ELR (cell line): ENCODE data around the gene MACROD2.

Source experiments
- DNase-seq: peaks from one replicate; pipeline ENCODE4 v3.0.0-alpha.2; 2015; ENCODE audit warnings: low read depth

Gene MACROD2

DNA sequence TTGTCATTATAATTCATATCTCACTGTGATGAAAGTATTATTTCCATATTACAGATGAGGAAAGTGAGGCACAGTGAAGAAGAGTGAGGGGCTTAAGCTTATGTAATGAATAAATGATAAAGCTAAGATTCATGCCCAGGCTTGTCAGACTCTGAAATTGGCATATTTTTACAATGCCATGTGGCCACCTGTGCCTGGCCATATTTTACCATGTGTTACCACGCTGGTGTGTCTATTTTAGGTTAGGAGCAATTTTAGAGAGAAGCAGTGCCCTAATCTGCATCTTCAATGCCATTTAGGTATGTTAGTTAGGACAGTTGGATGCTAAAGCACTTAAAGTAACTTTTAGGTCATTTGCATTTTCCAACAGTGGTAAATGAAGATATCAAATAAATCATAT is 530.1 kb downstream of the MACROD2 start:
- no peak for DNase-seq

DNA sequence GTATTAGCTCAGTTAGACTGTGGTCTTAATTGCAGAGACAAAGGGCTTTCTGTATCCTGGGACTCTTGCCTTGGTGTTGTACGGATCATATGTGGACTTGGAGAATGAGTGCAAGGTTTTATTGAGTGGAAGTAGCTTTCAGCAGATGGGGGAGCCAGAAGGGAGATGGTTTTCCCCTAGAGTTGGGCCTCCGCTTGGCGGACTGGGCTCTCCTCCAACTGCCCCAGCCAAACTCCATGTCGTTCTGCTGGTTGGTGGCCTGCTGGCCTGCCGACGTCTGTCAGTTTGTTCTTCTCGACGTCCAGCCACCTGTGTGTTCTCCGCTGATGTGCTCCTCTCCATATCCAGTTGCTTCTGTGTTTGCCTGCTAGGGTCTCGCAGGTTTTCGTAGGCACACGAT is 531.6 kb downstream of the MACROD2 start:
- DNase-seq: no peak

DNA sequence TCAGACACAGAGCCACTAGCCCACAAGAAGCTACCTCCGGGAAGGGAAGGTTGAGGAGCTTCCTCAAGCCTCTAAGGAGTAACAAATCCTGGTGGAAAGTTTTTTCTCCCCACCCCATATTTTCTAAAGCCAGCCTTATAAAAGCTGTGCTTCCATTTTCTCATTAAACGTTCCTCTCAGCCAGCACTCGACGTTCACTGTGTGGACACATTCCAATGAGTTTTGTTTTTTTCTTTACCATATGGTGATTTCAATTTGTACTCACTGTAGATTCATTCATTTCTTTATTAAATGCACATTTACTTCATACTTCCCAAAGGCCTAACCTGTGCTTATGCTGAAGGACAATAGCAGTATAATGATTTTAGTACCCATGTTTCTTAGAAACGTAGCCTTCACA is 536.5 kb downstream of the MACROD2 start:
- DNase-seq: no peak

GRCh38 chr20:14536738-14537137 is 541.4 kb downstream of the MACROD2 start:
- no peak for DNase-seq

- DNase-seq: no peak
Measured at GRCh38 chr20:14538433-14538832, 543.1 kb downstream of the MACROD2 start.

GRCh38 chr20:14543040-14543439 is 547.7 kb downstream of the MACROD2 start:
- peak; percentile 0 for DNase-seq

DNA sequence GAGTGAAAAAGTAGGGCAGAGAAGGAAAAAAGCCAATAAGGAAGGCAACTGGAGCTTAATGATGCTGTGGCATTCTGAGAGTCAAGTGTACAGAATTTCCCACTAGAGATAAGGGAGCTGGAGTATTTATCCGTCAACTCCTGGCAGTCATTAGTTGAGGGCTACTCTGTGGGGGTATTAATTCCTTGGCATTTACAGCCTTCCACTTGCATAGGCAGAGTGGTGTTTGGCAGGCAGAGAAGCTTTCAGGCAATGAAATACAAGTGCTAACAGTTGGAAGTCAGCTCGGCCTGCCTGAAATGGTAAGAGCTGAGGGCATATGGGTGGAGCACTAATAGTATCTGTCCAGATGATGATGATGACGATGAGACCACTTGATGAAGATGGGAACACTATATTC is 549.4 kb downstream of the MACROD2 start:
- DNase-seq: no peak

DNA sequence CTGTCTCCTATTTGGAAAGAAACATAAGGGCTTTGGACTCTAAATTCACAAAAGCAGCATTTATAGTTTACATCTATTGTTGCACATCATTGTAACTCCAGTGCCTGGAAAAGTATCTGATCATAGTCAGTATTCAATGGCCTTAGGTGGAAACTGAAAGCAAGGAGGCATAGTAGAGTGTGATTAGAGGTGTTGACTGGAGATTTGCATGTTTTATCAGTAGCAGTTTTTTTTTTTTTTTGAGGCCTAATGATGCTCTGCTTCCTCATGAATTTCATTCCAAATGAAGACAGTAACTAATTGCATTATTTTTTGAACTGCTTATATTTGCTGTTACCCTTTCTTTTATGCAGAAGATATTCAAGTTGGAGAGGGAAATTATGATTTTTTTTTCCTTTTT is 555.3 kb downstream of the MACROD2 start:
- no peak for DNase-seq

DNA sequence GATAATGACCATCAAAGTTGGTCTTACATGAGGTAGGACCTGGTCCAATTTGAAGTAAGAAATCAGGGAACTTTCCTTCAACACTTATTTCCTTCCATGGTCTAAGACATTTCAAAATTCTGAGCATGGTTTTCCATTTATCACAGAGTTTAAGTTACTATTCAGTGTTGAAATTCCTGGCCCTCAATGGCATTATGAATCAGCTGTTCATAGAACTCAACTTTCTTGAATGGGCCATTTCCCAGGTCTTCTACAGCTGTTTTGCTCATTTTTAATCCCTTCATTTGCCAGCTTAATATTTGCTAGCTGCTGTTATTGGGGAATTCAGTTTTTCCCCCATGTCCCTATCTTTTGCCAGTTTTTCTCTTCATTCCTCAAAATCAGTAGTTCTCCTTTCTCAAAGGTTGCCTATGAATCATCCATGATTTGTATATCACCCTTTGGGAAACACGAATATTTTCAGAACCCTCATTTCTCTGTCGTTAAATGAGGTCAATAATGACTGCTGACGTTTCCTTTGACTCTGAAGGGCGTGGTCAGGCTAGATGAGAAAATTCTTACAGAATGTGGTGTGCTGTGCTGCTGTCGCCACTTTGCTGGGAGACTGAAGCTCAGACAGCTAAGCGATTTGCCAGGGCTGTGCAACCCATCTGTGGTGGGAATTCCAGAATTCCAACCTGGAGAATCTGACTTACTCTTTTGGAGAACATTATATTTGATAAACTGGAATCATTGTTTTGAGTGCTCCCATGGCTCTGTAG is 558.6 kb downstream of the MACROD2 start:
- DNase-seq: no peak

GRCh38 chr20:14555676-14556075 is 560.4 kb downstream of the MACROD2 start:
- no peak for DNase-seq

DNA sequence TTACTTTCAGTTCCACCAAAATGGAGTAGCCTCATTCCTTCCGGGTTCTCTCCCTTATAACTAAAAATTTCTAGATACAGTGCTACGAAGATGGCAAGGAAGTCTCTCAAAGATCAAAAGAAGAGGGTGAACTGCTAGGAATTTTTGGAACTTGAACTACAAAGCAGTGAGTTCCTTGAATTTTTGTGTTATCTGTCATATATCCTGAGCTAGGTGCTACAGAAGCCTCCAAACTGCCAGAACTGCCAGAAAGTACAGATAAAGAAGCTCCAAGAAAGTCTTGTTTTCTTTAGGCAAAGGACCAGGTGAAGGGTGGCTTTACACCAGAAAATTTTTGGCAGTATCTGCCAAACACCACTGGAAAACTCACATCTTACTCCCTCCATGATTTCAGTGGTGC is 560.9 kb downstream of the MACROD2 start:
- DNase-seq: no peak

- DNase-seq: no peak
Measured at GRCh38 chr20:14559612-14560011, 564.3 kb downstream of the MACROD2 start.

- no peak for DNase-seq
Measured at GRCh38 chr20:14561741-14562221, 566.5 kb downstream of the MACROD2 start.

DNA sequence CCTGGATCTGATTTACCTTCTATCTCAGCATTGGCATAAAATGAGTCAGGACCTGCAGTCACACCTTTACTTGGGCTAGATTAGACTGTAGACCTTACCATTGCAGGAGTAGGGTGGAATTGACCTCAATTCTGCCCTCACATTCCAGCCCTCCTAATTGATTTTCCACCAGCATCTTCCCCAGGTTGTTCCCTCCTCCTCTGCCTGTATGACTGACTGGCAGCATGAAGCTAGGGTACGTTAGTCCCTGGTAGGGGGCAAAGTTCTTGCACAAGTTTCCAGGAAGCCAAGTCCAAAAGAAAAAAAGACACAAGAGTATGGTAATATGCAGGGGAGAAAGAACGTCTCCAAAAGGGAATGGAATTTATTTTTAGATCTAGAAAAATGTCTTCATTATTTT is 567.7 kb downstream of the MACROD2 start:
- DNase-seq: no peak

DNA sequence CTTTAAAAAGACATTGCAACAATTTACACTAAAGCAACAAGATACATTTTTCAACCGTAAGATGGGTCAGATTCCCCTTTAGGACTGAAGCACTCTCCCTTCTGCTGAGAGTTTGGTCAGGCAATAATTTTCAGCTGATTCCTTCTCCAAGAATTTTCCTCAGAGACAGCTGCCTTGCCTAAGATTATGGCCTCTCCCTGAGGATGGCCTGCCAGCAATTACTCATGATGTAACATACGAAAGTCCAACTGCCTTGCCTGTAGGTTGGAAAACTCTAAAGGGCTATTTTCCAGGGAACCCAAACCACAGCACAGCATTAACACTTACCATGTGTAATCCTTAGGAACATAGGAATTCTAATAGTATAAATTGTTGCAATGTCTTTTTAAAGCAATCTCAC is 571.2 kb downstream of the MACROD2 start:
- DNase-seq: no peak

DNA sequence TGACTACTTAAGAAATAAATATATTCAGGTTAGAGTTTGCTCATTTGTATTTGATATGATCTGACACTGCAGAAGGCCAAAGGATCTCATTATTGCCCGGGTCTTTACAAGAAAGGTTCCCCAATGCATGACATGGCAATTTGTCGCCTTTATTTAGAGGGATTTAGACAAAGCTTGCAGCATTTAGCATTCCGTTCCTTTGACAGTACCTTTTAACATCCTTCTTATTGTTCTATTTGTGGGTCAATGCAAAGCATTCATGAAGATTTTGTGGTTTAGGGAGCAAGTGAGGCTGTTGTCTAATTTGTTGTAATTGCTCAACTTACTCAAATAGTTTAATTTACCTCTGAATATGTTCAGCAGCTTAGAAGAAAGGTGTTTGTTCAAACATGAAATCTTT is 572.9 kb downstream of the MACROD2 start:
- DNase-seq: no peak

GRCh38 chr20:14568701-14569100 is 573.4 kb downstream of the MACROD2 start:
- DNase-seq: no peak

GRCh38 chr20:14569641-14570040 is 574.3 kb downstream of the MACROD2 start:
- DNase-seq: no peak

DNA sequence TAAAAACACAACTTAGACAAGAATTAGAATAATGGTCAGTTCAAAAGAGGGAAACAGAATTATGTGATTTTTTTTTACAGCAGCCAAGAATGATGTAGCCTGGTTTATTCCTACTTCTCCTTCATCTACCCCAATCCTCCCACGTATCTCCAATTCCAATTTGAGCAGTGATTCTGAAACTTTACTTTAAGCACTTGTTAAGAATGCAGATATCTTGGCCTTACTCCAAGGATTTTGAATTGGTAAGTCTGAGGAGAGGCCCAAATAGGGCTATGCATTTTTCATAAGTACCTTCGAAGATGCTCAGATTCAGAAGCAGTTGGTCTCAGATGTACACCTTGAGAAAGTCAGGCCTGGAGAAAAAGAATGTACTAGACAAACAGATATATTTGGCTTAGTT is 575.5 kb downstream of the MACROD2 start:
- no peak for DNase-seq

DNA sequence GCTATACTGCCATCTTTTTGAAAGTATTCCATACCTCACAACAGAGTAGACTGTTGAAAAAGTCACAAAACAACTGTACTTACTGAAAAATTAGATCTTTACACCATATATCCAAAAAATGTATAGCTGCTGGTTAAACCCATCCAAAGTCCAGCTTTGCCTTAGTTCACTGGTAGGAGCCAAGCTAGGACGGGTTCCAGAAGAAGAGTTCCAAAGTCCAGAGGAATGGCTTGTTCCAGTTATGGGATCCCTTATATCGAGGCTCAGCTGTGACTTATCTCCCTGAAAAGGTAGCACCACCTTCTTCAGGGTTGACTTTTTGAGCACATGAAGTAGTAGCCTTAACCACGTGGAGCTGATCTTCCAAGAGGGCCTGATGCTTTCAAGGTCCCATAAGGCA is 578.4 kb downstream of the MACROD2 start:
- no peak for DNase-seq

GRCh38 chr20:14576196-14576877 is 581.0 kb downstream of the MACROD2 start:
- no peak for DNase-seq

DNA sequence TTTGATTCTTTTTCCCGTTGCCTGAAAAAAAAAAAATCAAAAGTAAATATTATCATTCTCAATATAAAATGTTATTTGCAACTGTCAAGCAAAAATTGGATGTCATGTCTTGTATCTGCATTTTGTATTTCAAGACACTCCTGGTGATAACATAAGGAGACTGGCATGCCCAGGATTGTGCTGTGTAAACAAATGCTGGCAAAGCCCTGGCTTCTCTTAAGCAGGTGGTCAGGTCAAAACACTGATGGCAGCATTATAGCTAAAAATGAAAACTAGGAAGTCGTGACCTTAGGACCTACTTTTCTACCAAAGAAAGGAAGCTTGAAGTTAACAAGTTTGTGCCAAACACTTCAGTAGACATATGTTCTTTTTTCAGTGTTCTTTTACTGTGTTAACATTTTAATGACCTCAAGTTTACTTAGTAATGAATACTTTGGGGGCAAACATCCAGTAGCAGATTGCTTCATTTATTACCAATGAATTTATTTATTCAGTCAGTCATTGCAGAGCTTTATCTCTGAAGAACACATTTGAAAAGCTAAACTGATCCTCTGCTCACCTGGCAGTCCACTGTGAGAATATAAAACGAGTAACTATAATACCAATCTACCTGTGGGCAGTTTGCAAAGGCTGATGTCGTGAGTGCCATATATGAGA is 585.2 kb downstream of the MACROD2 start:
- DNase-seq: no peak

DNA sequence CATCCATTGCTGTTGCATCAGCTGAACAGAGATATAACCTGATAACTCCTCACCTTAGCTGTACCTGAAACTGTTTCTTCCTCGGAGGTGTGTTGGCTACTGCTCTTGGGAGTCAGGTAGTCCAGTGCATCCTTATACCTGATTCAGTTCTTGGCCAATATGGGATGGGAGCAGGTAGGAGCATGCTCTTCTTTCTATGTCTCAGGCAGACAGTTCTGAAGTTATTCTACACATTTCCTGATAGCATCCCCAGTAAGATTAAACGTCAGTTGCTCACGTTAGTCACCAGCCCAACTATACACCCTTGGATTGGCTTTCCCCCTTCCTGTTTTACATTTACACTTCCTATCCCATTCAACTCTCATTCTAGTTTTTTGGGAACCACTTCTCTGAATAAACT is 586.4 kb downstream of the MACROD2 start:
- DNase-seq: no peak
